HCT116 (cell line): ENCODE measurements around the gene GALNT18.

ENCODE experiments used
- ZNF274 ChIP-seq: fragments of 200-500 bp; sonication (Bioruptor generic); IDR thresholded peaks from 2 replicates; pipeline ENCODE4 v1.6.1; 2014; ENCODE audit warnings: mild to moderate bottlenecking, low read depth, low read length, inconsistent platforms
- TF ChIP-seq, protein P1 (sequence below): IDR thresholded peaks from 2 replicates; pipeline ENCODE4 v1.6.1; 2012
- TF ChIP-seq, protein P2 (sequence below), 3 experiments: fragments of 200-600 bp in 1 of 3; sonication (generic) in 1 of 3; IDR thresholded peaks in 2 of 3; conservative IDR thresholded peaks in 1 of 3; 2 replicates each; pipeline ENCODE4 v1.5.1; 2012 to 2017; ENCODE audit warnings: low read depth in 2 of 3, low read length in 2 of 3, antibody characterized with exemption in 1 of 3, borderline replicate concordance in 1 of 3, control low read depth in 1 of 3, mild to moderate bottlenecking in 1 of 3, mixed read lengths in 1 of 3, mixed run types in 1 of 3, moderate library complexity in 1 of 3; ENCODE audit not compliant: insufficient read depth in 1 of 3
- TF ChIP-seq, protein P3 (sequence below): IDR thresholded peaks from 2 replicates; pipeline ENCODE4 v1.6.1; 2011; ENCODE audit warnings: mild to moderate bottlenecking, low read length, moderate library complexity; ENCODE audit not compliant: insufficient replicate concordance; ENCODE audit errors: extremely low read depth

DNA sequence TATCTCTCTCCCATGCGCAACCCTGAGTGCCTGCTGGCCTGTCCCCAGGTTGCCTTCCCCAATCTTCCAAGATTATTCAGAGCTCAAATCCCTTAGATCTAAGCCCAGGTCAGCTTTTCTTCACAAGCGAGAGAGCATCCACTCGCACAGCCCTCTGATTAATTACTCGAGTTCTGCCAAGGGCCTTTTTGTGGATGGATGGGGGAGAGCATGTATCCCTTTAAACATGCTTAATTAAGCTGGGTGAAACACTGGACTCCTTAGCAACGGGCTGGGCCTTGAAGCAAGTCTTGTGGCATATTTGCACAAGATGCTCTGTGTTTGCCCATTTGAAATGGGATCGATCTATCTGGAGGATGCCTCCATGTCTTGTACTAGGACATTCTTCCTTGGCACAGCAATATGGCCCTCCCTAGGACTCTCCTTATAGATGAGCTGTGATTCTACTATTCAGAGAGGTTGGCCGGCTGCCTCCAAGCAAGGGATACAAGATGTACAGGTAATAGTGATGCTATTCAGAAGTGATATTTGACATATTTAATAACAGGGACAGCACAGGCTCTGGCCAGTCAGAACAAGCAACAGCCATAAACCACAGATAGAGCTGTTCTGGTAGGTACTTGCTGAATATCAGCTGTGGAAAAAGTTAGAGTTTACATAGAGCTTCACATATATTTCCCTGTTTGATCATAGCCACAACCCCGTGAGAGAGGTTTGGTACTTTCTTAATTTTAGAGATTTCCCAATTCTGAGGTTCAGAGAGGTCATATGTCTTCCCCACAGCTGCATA, 394.3 kb downstream of the GALNT18 start:
- TF ChIP-seq, protein P1, sequence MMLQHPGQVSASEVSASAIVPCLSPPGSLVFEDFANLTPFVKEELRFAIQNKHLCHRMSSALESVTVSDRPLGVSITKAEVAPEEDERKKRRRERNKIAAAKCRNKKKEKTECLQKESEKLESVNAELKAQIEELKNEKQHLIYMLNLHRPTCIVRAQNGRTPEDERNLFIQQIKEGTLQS, result no peak
- no peak for TF ChIP-seq ZNF274
- TF ChIP-seq, protein P2, sequence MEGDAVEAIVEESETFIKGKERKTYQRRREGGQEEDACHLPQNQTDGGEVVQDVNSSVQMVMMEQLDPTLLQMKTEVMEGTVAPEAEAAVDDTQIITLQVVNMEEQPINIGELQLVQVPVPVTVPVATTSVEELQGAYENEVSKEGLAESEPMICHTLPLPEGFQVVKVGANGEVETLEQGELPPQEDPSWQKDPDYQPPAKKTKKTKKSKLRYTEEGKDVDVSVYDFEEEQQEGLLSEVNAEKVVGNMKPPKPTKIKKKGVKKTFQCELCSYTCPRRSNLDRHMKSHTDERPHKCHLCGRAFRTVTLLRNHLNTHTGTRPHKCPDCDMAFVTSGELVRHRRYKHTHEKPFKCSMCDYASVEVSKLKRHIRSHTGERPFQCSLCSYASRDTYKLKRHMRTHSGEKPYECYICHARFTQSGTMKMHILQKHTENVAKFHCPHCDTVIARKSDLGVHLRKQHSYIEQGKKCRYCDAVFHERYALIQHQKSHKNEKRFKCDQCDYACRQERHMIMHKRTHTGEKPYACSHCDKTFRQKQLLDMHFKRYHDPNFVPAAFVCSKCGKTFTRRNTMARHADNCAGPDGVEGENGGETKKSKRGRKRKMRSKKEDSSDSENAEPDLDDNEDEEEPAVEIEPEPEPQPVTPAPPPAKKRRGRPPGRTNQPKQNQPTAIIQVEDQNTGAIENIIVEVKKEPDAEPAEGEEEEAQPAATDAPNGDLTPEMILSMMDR (IDR thresholded peaks at IDR 0.05 in 2 of 3, conservative IDR thresholded peaks at IDR 0.05 in 1 of 3; ENCODE audit: borderline replicate concordance in 1 of 3, insufficient read depth in 1 of 3, low read depth in 2 of 3, low read length in 2 of 3), result no peak
- TF ChIP-seq, protein P3, sequence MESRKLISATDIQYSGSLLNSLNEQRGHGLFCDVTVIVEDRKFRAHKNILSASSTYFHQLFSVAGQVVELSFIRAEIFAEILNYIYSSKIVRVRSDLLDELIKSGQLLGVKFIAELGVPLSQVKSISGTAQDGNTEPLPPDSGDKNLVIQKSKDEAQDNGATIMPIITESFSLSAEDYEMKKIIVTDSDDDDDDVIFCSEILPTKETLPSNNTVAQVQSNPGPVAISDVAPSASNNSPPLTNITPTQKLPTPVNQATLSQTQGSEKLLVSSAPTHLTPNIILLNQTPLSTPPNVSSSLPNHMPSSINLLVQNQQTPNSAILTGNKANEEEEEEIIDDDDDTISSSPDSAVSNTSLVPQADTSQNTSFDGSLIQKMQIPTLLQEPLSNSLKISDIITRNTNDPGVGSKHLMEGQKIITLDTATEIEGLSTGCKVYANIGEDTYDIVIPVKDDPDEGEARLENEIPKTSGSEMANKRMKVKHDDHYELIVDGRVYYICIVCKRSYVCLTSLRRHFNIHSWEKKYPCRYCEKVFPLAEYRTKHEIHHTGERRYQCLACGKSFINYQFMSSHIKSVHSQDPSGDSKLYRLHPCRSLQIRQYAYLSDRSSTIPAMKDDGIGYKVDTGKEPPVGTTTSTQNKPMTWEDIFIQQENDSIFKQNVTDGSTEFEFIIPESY, result no peak
